Measurements from ENCODE around the gene GABPA. TPM values are rescaled to one million over a fixed set of nuclear protein-coding genes. Genes with fewer than 3 reads are reported as not detected.

Gene GABPA
- total and polyA plus RNA-seq, 9 of the 15 experiments (the other 6 are each of a cell fraction or from before 2014, with no cell fraction given) = 8.9 to 35.7 (median 22.8) TPM

- no peak for TF ChIP-seq ZNF639 (CRISPR knock-in tag; conservative IDR thresholded peaks at IDR 0.05 in 1 of 2, IDR thresholded peaks at IDR 0.05 in 1 of 2)
- peak in 1 of 2 experiments; percentile 71; a peak in 1 of 4 replicates for TF ChIP-seq UBTF (IDR thresholded peaks at IDR 0.05; ENCODE audit: borderline replicate concordance in 1 of 2, low read depth in 2 of 2, low read length in 2 of 2)
- no peak for TF ChIP-seq ZNF354B (CRISPR knock-in tag; IDR thresholded peaks at IDR 0.05)
- no peak for TF ChIP-seq ETS2 (tag; IDR thresholded peaks at IDR 0.05; ENCODE audit: borderline replicate concordance, poor library complexity, severe bottlenecking)
- TF ChIP-seq TEAD4 (IDR thresholded peaks at IDR 0.05; ENCODE audit: low read length) = peak; percentile 86
- no peak for TF ChIP-seq TEAD4 (CRISPR knock-in tag; IDR thresholded peaks at IDR 0.05; ENCODE audit: borderline replicate concordance)
- TF ChIP-seq LEF1 (IDR thresholded peaks at IDR 0.05) = 0 out of 2 replicates have a peak, but pooled peaks have one; percentile 24
- TF ChIP-seq HMGN3 (IDR thresholded peaks at IDR 0.05; ENCODE audit: borderline replicate concordance, extremely low read depth, insufficient read length, low read depth, low read length) = peak; percentile 7
- TF ChIP-seq TAF1 (IDR thresholded peaks at IDR 0.05; ENCODE audit: control insufficient read depth, extremely low read depth, insufficient read depth, low read length, severe bottlenecking) = peak; percentile 70
- peak; percentile 65 for TF ChIP-seq POLR2G (IDR thresholded peaks at IDR 0.05; ENCODE audit: low read depth, low read length)
- 0 out of 4 replicates have a peak, but pooled peaks of 1 of the 2 experiments have one; percentile 14 for TF ChIP-seq ARNT (IDR thresholded peaks at IDR 0.05)
- no peak for TF ChIP-seq U2AF2 (optimal IDR thresholded peaks at IDR 0.05; ENCODE audit: low read depth, low read length)
- peak; percentile 39 to 82; a peak in 2 of 4 replicates for TF ChIP-seq TEAD1 (CRISPR knock-in tag; IDR thresholded peaks at IDR 0.05)
- TF ChIP-seq CTCF (IDR thresholded peaks at IDR 0.05 in 2 of 3, conservative IDR thresholded peaks at IDR 0.05 in 1 of 3; ENCODE audit: insufficient read depth in 2 of 3, low read depth in 1 of 3, low read length in 3 of 3) = no peak
- TF ChIP-seq SIX5 (IDR thresholded peaks at IDR 0.05; ENCODE audit: borderline replicate concordance in 1 of 2, insufficient read depth in 1 of 2, low read depth in 1 of 2, low read length in 2 of 2) = peak in 1 of 2 experiments; percentile 26; a peak in 1 of 4 replicates
- no peak for TF ChIP-seq ZNF324 (CRISPR knock-in tag; IDR thresholded peaks at IDR 0.05)
- TF ChIP-seq ZNF511 (CRISPR knock-in tag; IDR thresholded peaks at IDR 0.05) = no peak
Measured at GRCh38 chr21:25735646-25736597, 1.1 kb downstream of the GABPA start (continued).
